ENCODE measurements around the gene APPL1. TPM values are rescaled to one million over a fixed set of nuclear protein-coding genes. Genes with fewer than 3 reads are reported as not detected.

The APPL1 gene
- total RNA-seq, 1 donor from 2014 or later, result 42.3 TPM

GRCh38 chr3:57234613-57235575 is 7.4 kb downstream of the APPL1 start:
- H3K4me2 ChIP-seq, result no peak overlapping the region
- Mint-ChIP-seq H3K27ac (no peak overlapping the region), H3K9me3 (no peaks in the 10 kb centered on the region), H3K27me3 (ENCODE audit: insufficient read depth, low read depth) (no peaks in the 10 kb centered on the region), H3K4me3 (no peak overlapping the region), H3K4me1 (no peaks in the 10 kb centered on the region), H3K36me3 (peaks cover 15% of the 10 kb centered on the region)
- H3F3A ChIP-seq (ENCODE audit: low read depth), result no peaks in the 10 kb centered on the region
- no peak overlapping the region for H2AFZ ChIP-seq (replicated peaks)
- no peak for TF ChIP-seq CTCF (IDR thresholded peaks at IDR 0.05)
- no peak for TF ChIP-seq EZH2phosphoT487 (IDR thresholded peaks at IDR 0.05)
- no peak for TF ChIP-seq EZH2 (IDR thresholded peaks at IDR 0.05)
- no peaks in the 10 kb centered on the region for H3K9me3 ChIP-seq (ENCODE audit: low read depth)
- H3K79me2 ChIP-seq (ENCODE audit: low read depth), result peaks cover 30% of the 10 kb centered on the region
- no peak for DNase-seq (ENCODE audit: low spot score)
- H3K9ac ChIP-seq, result no peak overlapping the region
- H4K20me1 ChIP-seq (ENCODE audit: low read depth), result peaks cover 2% of the 10 kb centered on the region
- no peaks in the 10 kb centered on the region for H3K27me3 ChIP-seq
- no peak overlapping the region for H3K4me3 ChIP-seq
- peaks cover 7% of the 10 kb centered on the region for H3K36me3 ChIP-seq
- no peaks in the 10 kb centered on the region for H3K4me1 ChIP-seq
- no peak overlapping the region for H3K27ac ChIP-seq

GRCh38 chr3:57244946-57245345 is 17.4 kb downstream of the APPL1 start:
- Histone ChIP-seq H2AFZ (replicated peaks) (no peak overlapping the region), H3K27ac (no peak overlapping the region), H3K4me1 (no peaks in the 10 kb centered on the region), H3K9me3 (ENCODE audit: low read depth) (no peaks in the 10 kb centered on the region), H3K9ac (no peak overlapping the region), H3K79me2 (ENCODE audit: low read depth) (no peaks in the 10 kb centered on the region), H4K20me1 (ENCODE audit: low read depth) (no peaks in the 10 kb centered on the region), H3K36me3 (peaks cover 17% of the 10 kb centered on the region), H3K27me3 (no peaks in the 10 kb centered on the region), H3K4me2 (no peak overlapping the region), H3F3A (ENCODE audit: low read depth) (no peaks in the 10 kb centered on the region), H3K4me3 (no peak overlapping the region)
- Mint-ChIP-seq H3K27ac (no peak overlapping the region), H3K9me3 (no peaks in the 10 kb centered on the region), H3K4me1 (no peaks in the 10 kb centered on the region), H3K4me3 (no peak overlapping the region), H3K36me3 (peaks cover 25% of the 10 kb centered on the region), H3K27me3 (ENCODE audit: insufficient read depth, low read depth) (no peaks in the 10 kb centered on the region)
- DNase-seq (ENCODE audit: low spot score), result no peak
- TF ChIP-seq EZH2 (IDR thresholded peaks at IDR 0.05), result no peak
- TF ChIP-seq CTCF (IDR thresholded peaks at IDR 0.05), result no peak
- no peak for TF ChIP-seq EZH2phosphoT487 (IDR thresholded peaks at IDR 0.05)

GRCh38 chr3:57252404-57252803 is 24.9 kb downstream of the APPL1 start:
- Histone ChIP-seq H3K9me3 (ENCODE audit: low read depth) (no peaks in the 10 kb centered on the region), H3F3A (ENCODE audit: low read depth) (peaks cover 9% of the 10 kb centered on the region), H3K36me3 (peaks cover 13% of the 10 kb centered on the region), H3K9ac (no peak overlapping the region), H3K4me1 (no peaks in the 10 kb centered on the region), H3K4me2 (no peak overlapping the region), H2AFZ (replicated peaks) (no peak overlapping the region), H3K27ac (no peak overlapping the region), H3K4me3 (no peak overlapping the region), H3K79me2 (ENCODE audit: low read depth) (no peaks in the 10 kb centered on the region), H4K20me1 (ENCODE audit: low read depth) (no peaks in the 10 kb centered on the region), H3K27me3 (no peaks in the 10 kb centered on the region)
- Mint-ChIP-seq H3K36me3 (peaks cover 9% of the 10 kb centered on the region), H3K27ac (no peak overlapping the region), H3K27me3 (ENCODE audit: insufficient read depth, low read depth) (no peaks in the 10 kb centered on the region), H3K4me3 (no peak overlapping the region), H3K4me1 (no peaks in the 10 kb centered on the region), H3K9me3 (no peaks in the 10 kb centered on the region)
- DNase-seq (ENCODE audit: low spot score), result no peak
- TF ChIP-seq EZH2phosphoT487 (IDR thresholded peaks at IDR 0.05) (no peak), EZH2 (IDR thresholded peaks at IDR 0.05) (no peak), CTCF (IDR thresholded peaks at IDR 0.05) (no peak)
